ENCODE data around the gene C1orf159. TPM values are rescaled to one million over a fixed set of nuclear protein-coding genes. Genes with fewer than 3 reads are reported as not detected.

C1orf159 gene
- total and polyA plus RNA-seq, 2 of the 8 experiments (the other 6 are each of a cell fraction or from before 2014, with no cell fraction given), result 10.0 to 10.9 TPM

- TF ChIP-seq TCF12 (IDR thresholded peaks at IDR 0.05; ENCODE audit: low read depth, low read length) (no peak), POLR2A (IDR thresholded peaks at IDR 0.05; ENCODE audit: control extremely low read depth in 1 of 2, low read depth in 2 of 2, low read length in 2 of 2) (no peak), CHD2 (IDR thresholded peaks at IDR 0.05; ENCODE audit: low read length) (peak; percentile 86), SP1 (IDR thresholded peaks at IDR 0.05; ENCODE audit: low read depth, low read length) (0 out of 2 replicates have a peak, but pooled peaks have one; percentile 9), GABPA (IDR thresholded peaks at IDR 0.05; ENCODE audit: borderline replicate concordance, insufficient read depth, low read length) (no peak), SIX5 (IDR thresholded peaks at IDR 0.05; ENCODE audit: low read depth, low read length) (no peak), PHF8 (conservative IDR thresholded peaks at IDR 0.05; ENCODE audit: low read depth, low read length) (peak; percentile 6; the same call in 1 of the 2 replicates), KDM1A (IDR thresholded peaks at IDR 0.05; ENCODE audit: borderline replicate concordance, low read length) (no peak), CEBPB (IDR thresholded peaks at IDR 0.05; ENCODE audit: low read depth, low read length) (no peak), NRF1 (IDR thresholded peaks at IDR 0.05; ENCODE audit: low read depth, low read length) (peak; percentile 75), POU5F1 (IDR thresholded peaks at IDR 0.05; ENCODE audit: low read depth, low read length) (no peak), SP2 (IDR thresholded peaks at IDR 0.05; ENCODE audit: low read length) (no peak), HDAC2 (IDR thresholded peaks at IDR 0.05; ENCODE audit: borderline replicate concordance in 1 of 2, low read depth in 2 of 2, low read length in 2 of 2) (no peak), POLR2AphosphoS5 (IDR thresholded peaks at IDR 0.05; ENCODE audit: low read depth, low read length) (no peak), RFX5 (IDR thresholded peaks at IDR 0.05; ENCODE audit: borderline replicate concordance, low read depth, low read length) (no peak), RAD21 (IDR thresholded peaks at IDR 0.05 in 1 of 2, conservative IDR thresholded peaks at IDR 0.05 in 1 of 2; ENCODE audit: low read depth in 2 of 2, low read length in 2 of 2) (no peak), ASH2L (IDR thresholded peaks at IDR 0.05; ENCODE audit: low read length) (peak; percentile 25), SP4 (IDR thresholded peaks at IDR 0.05; ENCODE audit: low read length) (no peak), TEAD4 (IDR thresholded peaks at IDR 0.05; ENCODE audit: low read depth, low read length) (no peak), GTF2F1 (IDR thresholded peaks at IDR 0.05; ENCODE audit: borderline replicate concordance, low read depth, low read length) (no peak), E2F6 (IDR thresholded peaks at IDR 0.05) (no peak; the same call in none of the 2 replicates), EZH2 (IDR thresholded peaks at IDR 0.05; ENCODE audit: low read depth, low read length, severe bottlenecking) (no peak), EP300 (IDR thresholded peaks at IDR 0.05; ENCODE audit: borderline replicate concordance in 1 of 2, low read depth in 2 of 2, low read length in 2 of 2) (no peak)
Measured at GRCh38 chr1:1069056-1069710, 46.7 kb downstream of the C1orf159 start (continued).

Data from H1 (cell line).